H1 (cell line): ENCODE measurements around the gene GLCE. TPM values are rescaled to one million over a fixed set of nuclear protein-coding genes. Genes with fewer than 3 reads are reported as not detected.

Source experiments
- CTCF ChIA-PET: fragments of 300-600 bp; sonication (Branson Sonifier 250); formaldehyde crosslinking; loops from one replicate; lab custom pipeline; 2021; ENCODE audit not compliant: partially characterized antibody; lab: Charles Lee
- POLR2A ChIA-PET: fragments of 300-600 bp; sonication (Branson Sonifier 250); formaldehyde crosslinking; loops from one replicate; lab custom pipeline; 2021; ENCODE audit warnings: inconsistent platforms; ENCODE audit not compliant: partially characterized antibody; lab: Charles Lee
- DNase-seq, 2 experiments: peaks; one replicate each; pipeline versions ENCODE4 v3.0.0 to v3.0.0-alpha.2; 2010 to 2022; ENCODE audit warnings: low spot score in 2 of 2, low read depth in 1 of 2, mixed read lengths in 1 of 2
- FAIRE-seq: peaks from 2 replicates; lab custom pipeline; 2011; peaks lifted over from hg19 to GRCh38; lab: Jason Lieb, UNC
- H2AFZ ChIP-seq: 2 replicates; pipeline ENCODE4 v1.8.1; 2012; ENCODE audit warnings: low read length, inconsistent platforms
- H2AK5ac ChIP-seq: 2 replicates; pipeline ENCODE4 v1.6.1; 2013; ENCODE audit warnings: low read depth, low read length
- H2BK120ac ChIP-seq: replicated peaks from 2 replicates; pipeline ENCODE3; 2013; ENCODE audit warnings: low read depth, low read length, inconsistent platforms
- H2BK12ac ChIP-seq: 2 replicates; pipeline ENCODE4 v1.6.1; 2013; ENCODE audit warnings: low read depth, low read length
- H2BK15ac ChIP-seq: 2 replicates; pipeline ENCODE4 v1.6.1; 2013; ENCODE audit warnings: low read length
- H2BK20ac ChIP-seq: 2 replicates; pipeline ENCODE4 v1.6.1; 2013; ENCODE audit warnings: low read length
- H2BK5ac ChIP-seq: 2 replicates; pipeline ENCODE4 v1.6.1; 2013; ENCODE audit warnings: low read depth, low read length
- H3K14ac ChIP-seq: 2 replicates; pipeline ENCODE4 v1.6.1; 2013; ENCODE audit warnings: inconsistent platforms; ENCODE audit not compliant: insufficient read length
- H3K18ac ChIP-seq: 2 replicates; pipeline ENCODE4 v1.6.1; 2013; ENCODE audit warnings: low read length; ENCODE audit errors: extremely low read depth
- H3K23ac ChIP-seq: 2 replicates; pipeline ENCODE4 v1.6.1; 2013; ENCODE audit warnings: inconsistent platforms; ENCODE audit not compliant: insufficient read length
- H3K23me2 ChIP-seq: 2 replicates; pipeline ENCODE4 v1.6.1; 2013; ENCODE audit warnings: low read depth, low read length
- H3K27ac ChIP-seq: 2 replicates; pipeline ENCODE4 v1.6.1; 2011; ENCODE audit warnings: low read depth, low read length, inconsistent platforms
- H3K27me3 ChIP-seq, 4 experiments: replicated peaks in 1 of 4; 1 replicate in 1 of 4; 2 replicates in 3 of 4; pipeline versions ENCODE4 v1.6.1 to v1.8.1; 2011 to 2013; ENCODE audit warnings: low read length in 3 of 4, mild to moderate bottlenecking in 3 of 4, inconsistent platforms in 2 of 4, mixed read lengths in 2 of 4, moderate library complexity in 1 of 4; ENCODE audit not compliant: control insufficient read depth in 3 of 4, insufficient read depth in 3 of 4; ENCODE audit errors: extremely low read depth in 1 of 4
- H3K36me3 ChIP-seq, 4 experiments: 2 replicates each; pipeline versions ENCODE4 v1.6.1 to v1.8.1; 2011 to 2013; ENCODE audit warnings: mild to moderate bottlenecking in 4 of 4, low read length in 3 of 4, moderate library complexity in 2 of 4, control low read depth in 1 of 4, inconsistent platforms in 1 of 4; ENCODE audit not compliant: insufficient read depth in 4 of 4, control insufficient read depth in 2 of 4
- H3K4ac ChIP-seq: replicated peaks from 2 replicates; pipeline ENCODE3; 2013; ENCODE audit warnings: low read length, low read depth, mixed read lengths, inconsistent platforms; ENCODE audit not compliant: insufficient read length
- H3K4me1 ChIP-seq, 4 experiments: replicated peaks in 1 of 4; 1 replicate in 1 of 4; 2 replicates in 3 of 4; pipeline versions ENCODE4 v1.6.1 to v1.8.1; 2011 to 2013; ENCODE audit warnings: low read length in 3 of 4, inconsistent platforms in 2 of 4, mixed read lengths in 1 of 4; ENCODE audit not compliant: insufficient read depth in 4 of 4, control insufficient read depth in 3 of 4
- H3K4me2 ChIP-seq, 2 experiments: 2 replicates each; pipeline versions ENCODE4 v1.6.1 to v1.8.1; 2011 to 2013; ENCODE audit warnings: low read depth in 2 of 2, low read length in 2 of 2, control low read depth in 1 of 2, inconsistent platforms in 1 of 2, mild to moderate bottlenecking in 1 of 2; ENCODE audit not compliant: insufficient read depth in 1 of 2
- H3K4me3 ChIP-seq, 4 experiments: fragments of 200-600, 300-600 bp in 1 of 4; sonication (generic), shearing (Covaris generic), sonication (Bioruptor Twin) in 1 of 4; 2 replicates each; pipeline versions ENCODE4 v1.5.1 to v1.8.1; 2011 to 2016; ENCODE audit warnings: low read length in 4 of 4, low read depth in 3 of 4, control low read depth in 2 of 4, inconsistent platforms in 2 of 4, mild to moderate bottlenecking in 2 of 4, mixed read lengths in 1 of 4, moderate library complexity in 1 of 4; ENCODE audit not compliant: insufficient read depth in 2 of 4; ENCODE audit errors: extremely low read depth in 1 of 4
- H3K56ac ChIP-seq: replicated peaks from 2 replicates; pipeline ENCODE3; 2013; ENCODE audit warnings: low read depth, mild to moderate bottlenecking, mixed read lengths, low read length, inconsistent platforms; ENCODE audit not compliant: insufficient read length
- H3K79me1 ChIP-seq: 2 replicates; pipeline ENCODE4 v1.6.1; 2013; ENCODE audit warnings: low read depth, low read length, control low read depth
- H3K79me2 ChIP-seq, 2 experiments: 2 replicates each; pipeline versions ENCODE4 v1.6.1 to v1.8.1; 2012 to 2013; ENCODE audit warnings: low read length in 2 of 2, mild to moderate bottlenecking in 2 of 2, inconsistent platforms in 1 of 2; ENCODE audit not compliant: insufficient read depth in 2 of 2, control insufficient read depth in 1 of 2
- H3K9ac ChIP-seq, 4 experiments: replicated peaks in 1 of 4; 1 replicate in 1 of 4; 2 replicates in 3 of 4; pipeline versions ENCODE4 v1.6.1 to v1.8.1; 2011 to 2013; ENCODE audit warnings: low read depth in 3 of 4, low read length in 3 of 4, control low read depth in 2 of 4, mild to moderate bottlenecking in 2 of 4, moderate library complexity in 2 of 4, inconsistent platforms in 1 of 4; ENCODE audit errors: extremely low read depth in 1 of 4
- H3K9me3 ChIP-seq, 2 experiments: 2 replicates each; pipeline versions ENCODE4 v1.6.1 to v1.8.1; 2012 to 2013; ENCODE audit warnings: mild to moderate bottlenecking in 2 of 2, moderate library complexity in 2 of 2, control low read depth in 1 of 2, inconsistent platforms in 1 of 2, low read depth in 1 of 2, low read length in 1 of 2, mixed read lengths in 1 of 2; ENCODE audit not compliant: insufficient read depth in 2 of 2
- H4K20me1 ChIP-seq, 2 experiments: replicated peaks in 1 of 2; 2 replicates each; pipeline versions ENCODE3 to v1.8.1; 2011 to 2013; ENCODE audit warnings: inconsistent platforms in 2 of 2, low read length in 2 of 2, mild to moderate bottlenecking in 1 of 2; ENCODE audit not compliant: insufficient read depth in 2 of 2, control insufficient read depth in 1 of 2
- H4K5ac ChIP-seq: 2 replicates; pipeline ENCODE4 v1.6.1; 2013; ENCODE audit warnings: low read length, low read depth, mixed read lengths, inconsistent platforms; ENCODE audit not compliant: insufficient read length
- H4K8ac ChIP-seq: 2 replicates; pipeline ENCODE4 v1.8.0; 2013; ENCODE audit warnings: mild to moderate bottlenecking, moderate library complexity, low read length, inconsistent platforms; ENCODE audit not compliant: insufficient read depth; ENCODE audit errors: extremely low read depth
- H4K91ac ChIP-seq: replicated peaks from 2 replicates; pipeline ENCODE3; 2013; ENCODE audit warnings: low read length, mixed read lengths, inconsistent platforms; ENCODE audit not compliant: insufficient read length
- RNF2 ChIP-seq: fragments of 200-900, 300-1000 bp; sonication (generic); IDR thresholded peaks from 2 replicates; pipeline ENCODE4 v1.7.1; 2016; ENCODE audit warnings: borderline replicate concordance, low read depth, mild to moderate bottlenecking, antibody characterized with exemption, low read length; ENCODE audit not compliant: poor library complexity, severe bottlenecking; ENCODE audit errors: missing control alignments
- SRF ChIP-seq: IDR thresholded peaks from 2 replicates; pipeline ENCODE4 v1.6.1; 2011; ENCODE audit warnings: mild to moderate bottlenecking, low read depth, low read length, moderate library complexity
- WGBS, 2 experiments: shearing (Covaris generic) in 1 of 2; methylation state at CpG; one replicate each; pipeline versions ENCODE4 v1.1.6 to v1.1.7; 2013 to 2015; ENCODE audit warnings: low lambda C conversion rate in 2 of 2, mixed read lengths in 2 of 2, inconsistent platforms in 1 of 2, low coverage in 1 of 2, missing lambda C conversion rate in 1 of 2; ENCODE audit not compliant: insufficient replicate concordance in 2 of 2, insufficient coverage in 1 of 2, insufficient read length in 1 of 2; ENCODE audit errors: extremely low coverage in 1 of 2, missing lambda C conversion rate in 1 of 2; 5-methylcytosine and 5-hydroxymethylcytosine counted together
- polyA plus RNA-seq, 7 experiments: library from polyadenylated mRNA; depleted of rRNA in 3 of 7; stranded (reverse) in 5 of 7; unstranded in 2 of 7; fragments of >200 nt in 5 of 7; fragments of 200-250 nt in 2 of 7; gene quantifications; 1 replicate in 5 of 7; 2 replicates in 1 of 7; 4 replicates in 1 of 7; pipeline versions ENCODE4 v1.2.1 to v1.2.3, GENCODE V29; 2011 to 2013; ENCODE audit warnings: missing spikeins in 2 of 7, mixed read lengths in 2 of 7
- total RNA-seq: library from RNA; stranded (reverse); fragmentation: NEBNext Ultra II Directional; extraction: Animal tissue kit (Norgen Biotek cat#: 25700); gene quantifications from 2 replicates; pipeline ENCODE4 v1.2.1, GENCODE V29; 2021

GLCE gene
- total and polyA plus RNA-seq, 2 of the 8 experiments (the other 6 are each of a cell fraction or from before 2014, with no cell fraction given) = 17.1 to 22.7 TPM

DNA sequence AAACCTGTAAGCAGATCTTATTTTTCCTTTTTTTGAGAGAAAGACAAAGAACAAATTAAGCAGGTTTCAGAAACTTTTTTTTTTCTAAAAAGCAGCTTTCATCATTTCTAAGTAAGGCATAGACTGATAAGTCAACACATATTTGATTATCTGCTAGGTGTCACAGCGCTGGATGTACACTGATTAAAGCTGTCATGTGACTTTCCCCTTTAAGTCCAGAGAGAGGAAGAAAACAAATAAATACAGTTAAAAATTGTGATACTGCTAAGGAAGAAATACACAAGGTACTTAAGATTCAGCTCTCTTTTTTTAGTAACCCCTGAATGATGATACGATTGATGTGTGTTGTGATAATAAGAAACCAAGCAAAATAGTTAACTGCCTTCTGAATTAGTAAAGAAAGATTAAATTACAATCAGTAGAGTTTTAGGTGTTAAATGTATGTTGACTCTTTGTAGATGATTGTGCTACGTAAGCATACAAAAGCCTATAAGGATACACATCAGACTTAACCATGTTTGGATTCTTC lies 2.8 kb downstream of the GLCE start:
- no peak overlapping the region for H3K56ac ChIP-seq
- H4K91ac ChIP-seq = no peak overlapping the region
- H3K4me1 ChIP-seq = peaks cover 0 to 9% (median 2%) of the 10 kb centered on the region in 4 experiments; a peak in 4 of 7 replicates
- H2AFZ ChIP-seq = no peak overlapping the region
- TF ChIP-seq RNF2 (no peak), SRF (no peak)
- peaks cover 10% of the 10 kb centered on the region for H3K23me2 ChIP-seq
- FAIRE-seq (no peak), DNase-seq (no peak)
- no peak overlapping the region for H3K4me2 ChIP-seq
- no peak overlapping the region for H3K14ac ChIP-seq
- H2AK5ac ChIP-seq = no peak overlapping the region
- H3K79me1 ChIP-seq = peaks cover 4% of the 10 kb centered on the region
- H3K23ac ChIP-seq = no peak overlapping the region
- no peak overlapping the region for H2BK5ac ChIP-seq
- H2BK120ac ChIP-seq = no peak overlapping the region
- ChIA-PET CTCF (interaction anchor here (0.6 to 1.8 kb wide), 4 partner anchors 50 to 161 kb away, joined by 3 to 5 read pairs (median 3); no protein-coding TSS in a partner anchor), POLR2A (no interaction called here)
- no peak overlapping the region for H3K4ac ChIP-seq
- H3K36me3 ChIP-seq = no peaks in the 10 kb centered on the region
- H3K27me3 ChIP-seq = no peaks in the 10 kb centered on the region; a peak in 2 of 7 replicates
- no peak overlapping the region for H3K9ac ChIP-seq
- no peak overlapping the region for H4K5ac ChIP-seq
- H3K9me3 ChIP-seq = no peaks in the 10 kb centered on the region
- no peak overlapping the region for H2BK15ac ChIP-seq
- H3K79me2 ChIP-seq = peaks cover 0 to 65% of the 10 kb centered on the region in 2 experiments; a peak in 2 of 4 replicates
- H3K4me3 ChIP-seq = no peak overlapping the region
- H2BK20ac ChIP-seq = no peak overlapping the region
- H3K27ac ChIP-seq = no peak overlapping the region
- WGBS, 2 experiments = 88% methylated on average over 3 of the region's 3 CpGs; no CpG with 5 or more reads in 1 of the 2 experiments
- H2BK12ac ChIP-seq = no peak overlapping the region
- H4K20me1 ChIP-seq = peaks cover 10 to 19% of the 10 kb centered on the region in 2 experiments
- H3K18ac ChIP-seq = no peak overlapping the region
- H4K8ac ChIP-seq = no peak overlapping the region
